Measurements from ENCODE around the gene PNPLA4.

PNPLA4 gene

GRCh38 chrX:7943600-7944245, 16.5 kb upstream of the PNPLA4 start:
- Histone ChIP-seq H2AFZ (no peak overlapping the region), H3K9ac (no peak overlapping the region), H3K4me2 (ENCODE audit: low read length) (no peak overlapping the region), H3K27ac (no peak overlapping the region), H3K4me3 (ENCODE audit: low read depth, low read length) (no peak overlapping the region), H3K4me1 (no peaks in the 10 kb centered on the region), H3K9me3 (ENCODE audit: control insufficient read depth, low read length) (no peaks in the 10 kb centered on the region), H3K36me3 (ENCODE audit: control insufficient read depth, insufficient read depth, low read length) (no peaks in the 10 kb centered on the region), H3K79me2 (no peaks in the 10 kb centered on the region), H3K27me3 (ENCODE audit: control insufficient read depth, insufficient read depth, low read length) (no peaks in the 10 kb centered on the region)
- TF ChIP-seq CTCF (IDR thresholded peaks at IDR 0.05): no peak

GRCh38 chrX:7941390-7942042, 14.3 kb upstream of the PNPLA4 start:
- TF ChIP-seq CTCF (IDR thresholded peaks at IDR 0.05): peak; percentile 16
- Histone ChIP-seq H3K4me1 (no peaks in the 10 kb centered on the region), H3K9ac (no peak overlapping the region), H3K4me3 (ENCODE audit: low read depth, low read length) (no peak overlapping the region), H3K27me3 (ENCODE audit: control insufficient read depth, insufficient read depth, low read length) (no peaks in the 10 kb centered on the region), H2AFZ (peak overlapping the region; percentile 60), H3K79me2 (no peaks in the 10 kb centered on the region), H3K36me3 (ENCODE audit: control insufficient read depth, insufficient read depth, low read length) (no peaks in the 10 kb centered on the region), H3K27ac (no peak overlapping the region), H3K4me2 (ENCODE audit: low read length) (no peak overlapping the region), H3K9me3 (ENCODE audit: control insufficient read depth, low read length) (no peaks in the 10 kb centered on the region)

- TF ChIP-seq CTCF (IDR thresholded peaks at IDR 0.05): no peak
- H3K27ac ChIP-seq: no peak overlapping the region
- H3K4me3 ChIP-seq (ENCODE audit: low read depth, low read length): no peak overlapping the region
- no peak overlapping the region for H3K9ac ChIP-seq
- H3K27me3 ChIP-seq (ENCODE audit: control insufficient read depth, insufficient read depth, low read length): no peaks in the 10 kb centered on the region
- no peaks in the 10 kb centered on the region for H3K36me3 ChIP-seq (ENCODE audit: control insufficient read depth, insufficient read depth, low read length)
- H3K4me1 ChIP-seq: no peaks in the 10 kb centered on the region
- H3K9me3 ChIP-seq (ENCODE audit: control insufficient read depth, low read length): no peaks in the 10 kb centered on the region
- H3K4me2 ChIP-seq (ENCODE audit: low read length): no peak overlapping the region
- H2AFZ ChIP-seq: no peak overlapping the region
- no peaks in the 10 kb centered on the region for H3K79me2 ChIP-seq
Measured at GRCh38 chrX:7934026-7934425, 6.8 kb upstream of the PNPLA4 start.

GRCh38 chrX:7926914-7927258, 327 bp downstream of the PNPLA4 start:
- Histone ChIP-seq H3K4me2 (ENCODE audit: low read length) (peak overlapping the region; percentile 74), H3K9me3 (ENCODE audit: control insufficient read depth, low read length) (no peaks in the 10 kb centered on the region), H3K4me1 (no peaks in the 10 kb centered on the region), H3K36me3 (ENCODE audit: control insufficient read depth, insufficient read depth, low read length) (no peaks in the 10 kb centered on the region), H2AFZ (peak overlapping the region; percentile 92), H3K9ac (no peak overlapping the region), H3K79me2 (no peaks in the 10 kb centered on the region), H3K27ac (peak overlapping the region; percentile 81), H3K27me3 (ENCODE audit: control insufficient read depth, insufficient read depth, low read length) (no peaks in the 10 kb centered on the region), H3K4me3 (ENCODE audit: low read depth, low read length) (peak overlapping the region; percentile 74)
- no peak for TF ChIP-seq CTCF (IDR thresholded peaks at IDR 0.05)

GRCh38 chrX:7926501-7926900, 712 bp downstream of the PNPLA4 start:
- TF ChIP-seq CTCF (IDR thresholded peaks at IDR 0.05): no peak
- peak overlapping the region; percentile 92 for H2AFZ ChIP-seq
- no peaks in the 10 kb centered on the region for H3K9me3 ChIP-seq (ENCODE audit: control insufficient read depth, low read length)
- peak overlapping the region; percentile 81 for H3K27ac ChIP-seq
- peak overlapping the region; percentile 74 for H3K4me2 ChIP-seq (ENCODE audit: low read length)
- no peaks in the 10 kb centered on the region for H3K79me2 ChIP-seq
- H3K27me3 ChIP-seq (ENCODE audit: control insufficient read depth, insufficient read depth, low read length): no peaks in the 10 kb centered on the region
- H3K36me3 ChIP-seq (ENCODE audit: control insufficient read depth, insufficient read depth, low read length): no peaks in the 10 kb centered on the region
- peak overlapping the region; percentile 74 for H3K4me3 ChIP-seq (ENCODE audit: low read depth, low read length)
- H3K4me1 ChIP-seq: no peaks in the 10 kb centered on the region
- H3K9ac ChIP-seq: no peak overlapping the region
